Ishikawa (cell line): Measurements from ENCODE around the gene RSF1.

ENCODE experiments used
- CEBPB ChIP-seq: IDR thresholded peaks from 2 replicates; pipeline ENCODE4 v1.6.1; 2012
- CREB1 ChIP-seq: IDR thresholded peaks from 2 replicates; pipeline ENCODE4 v1.6.1; 2012; ENCODE audit warnings: low read depth
- EGR1 ChIP-seq: IDR thresholded peaks from 2 replicates; pipeline ENCODE4 v1.6.1; 2012
- EP300 ChIP-seq: IDR thresholded peaks from 2 replicates; pipeline ENCODE4 v1.6.1; 2012; ENCODE audit warnings: borderline replicate concordance
- MAX ChIP-seq: IDR thresholded peaks from 2 replicates; pipeline ENCODE4 v1.6.1; 2012
- NFIC ChIP-seq: IDR thresholded peaks from 2 replicates; pipeline ENCODE4 v1.6.1; 2012
- RAD21 ChIP-seq: IDR thresholded peaks from 2 replicates; pipeline ENCODE4 v1.6.1; 2012; ENCODE audit warnings: low read depth
- REST ChIP-seq: IDR thresholded peaks from 2 replicates; pipeline ENCODE4 v1.6.1; 2012; ENCODE audit warnings: low read depth, mild to moderate bottlenecking
- TAF1 ChIP-seq: IDR thresholded peaks from 2 replicates; pipeline ENCODE4 v1.6.1; 2012; ENCODE audit warnings: low read depth, mild to moderate bottlenecking
- TCF12 ChIP-seq: IDR thresholded peaks from 2 replicates; pipeline ENCODE4 v1.6.1; 2012; ENCODE audit warnings: low read depth
- TEAD4 ChIP-seq: IDR thresholded peaks from 2 replicates; pipeline ENCODE4 v1.6.1; 2012
- USF1 ChIP-seq: IDR thresholded peaks from 2 replicates; pipeline ENCODE4 v1.6.1; 2012
- YY1 ChIP-seq: IDR thresholded peaks from 2 replicates; pipeline ENCODE4 v1.6.1; 2012; ENCODE audit warnings: low read depth
- ZBTB7A ChIP-seq: IDR thresholded peaks from 2 replicates; pipeline ENCODE4 v1.6.1; 2012; ENCODE audit warnings: low read depth

GRCh38 chr11:77611921-77612320 lies 208.6 kb downstream of the RSF1 start:
- TF ChIP-seq TAF1 (no peak), EP300 (no peak), REST (no peak), TEAD4 (no peak), RAD21 (no peak), NFIC (no peak), EGR1 (no peak), TCF12 (no peak), YY1 (no peak), CEBPB (no peak), USF1 (no peak), CREB1 (no peak), MAX (no peak), ZBTB7A (no peak)
